IMR-90 (cell line): ENCODE measurements around the gene CASP7. TPM values are rescaled to one million over a fixed set of nuclear protein-coding genes. Genes with fewer than 3 reads are reported as not detected.

Source experiments
- ATAC-seq: fragments of 200-7000 bp; cut with Tn5 transposase; 2 replicates; pipeline ENCODE4 v1.9.1; 2020; ENCODE audit warnings: low read depth, mild to moderate bottlenecking, moderate library complexity
- BruUV-seq: library from RNA; stranded (reverse); fragments of 400-500 nt; replicated peaks from 2 replicates; lab custom pipeline; 2021; lab: Mats Ljungman, UMichigan
- CTCF ChIA-PET: fragments of 300-600 bp; formaldehyde crosslinking; extraction: SDS; loops from one replicate; lab custom pipeline; 2021; ENCODE audit warnings: antibody characterized with exemption; lab: Yijun Ruan, JAX
- POLR2A ChIA-PET: fragments of 300-600 bp; sonication (Branson Sonifier 250); formaldehyde crosslinking; loops from one replicate; lab custom pipeline; 2022; ENCODE audit warnings: antibody characterized with exemption; ENCODE audit not compliant: unreplicated experiment; lab: Charles Lee
- DNase-seq: peaks from one replicate; pipeline ENCODE4 v3.0.0; 2013
- H2AFZ ChIP-seq: replicated peaks from 2 replicates; pipeline ENCODE3; 2013; ENCODE audit warnings: low read length, mild to moderate bottlenecking; ENCODE audit not compliant: poor library complexity
- H2AK5ac ChIP-seq: 2 replicates; pipeline ENCODE4 v1.6.1; 2013; ENCODE audit warnings: low read depth, low read length, inconsistent platforms
- H2AK9ac ChIP-seq: replicated peaks from 2 replicates; pipeline ENCODE3; 2013; ENCODE audit warnings: mild to moderate bottlenecking, low read depth, low read length, moderate library complexity; ENCODE audit not compliant: poor library complexity
- H2BK120ac ChIP-seq: 2 replicates; pipeline ENCODE4 v1.6.1; 2013; ENCODE audit warnings: low read depth, low read length, inconsistent platforms
- H2BK15ac ChIP-seq: 3 replicates; pipeline ENCODE4 v1.6.1; 2013; ENCODE audit warnings: low read depth, low read length, inconsistent platforms
- H2BK20ac ChIP-seq: 2 replicates; pipeline ENCODE4 v1.6.1; 2013; ENCODE audit warnings: low read depth, mild to moderate bottlenecking, inconsistent platforms, low read length, moderate library complexity
- H2BK5ac ChIP-seq: 2 replicates; pipeline ENCODE4 v1.6.1; 2013; ENCODE audit warnings: mild to moderate bottlenecking, low read depth, low read length, inconsistent platforms; ENCODE audit not compliant: poor library complexity, severe bottlenecking
- H3K14ac ChIP-seq: replicated peaks from 2 replicates; pipeline ENCODE4 v1.6.1; 2013; ENCODE audit warnings: low read depth, low read length, inconsistent platforms
- H3K18ac ChIP-seq: 2 replicates; pipeline ENCODE4 v1.6.1; 2013; ENCODE audit warnings: low read depth, low read length, control low read depth
- H3K23ac ChIP-seq: 2 replicates; pipeline ENCODE4 v1.6.1; 2013; ENCODE audit warnings: low read depth, low read length, inconsistent platforms
- H3K27ac ChIP-seq: 2 replicates; pipeline ENCODE4 v1.5.1; 2013; ENCODE audit warnings: mild to moderate bottlenecking, control low read depth, low read length; ENCODE audit not compliant: insufficient read depth
- H3K27me3 ChIP-seq: 2 replicates; pipeline ENCODE4 v1.6.1; 2013; ENCODE audit warnings: low read length; ENCODE audit not compliant: control insufficient read depth, insufficient read depth
- H3K36me3 ChIP-seq: 2 replicates; pipeline ENCODE4 v1.6.1; 2013; ENCODE audit warnings: low read length, mixed read lengths; ENCODE audit not compliant: control insufficient read depth, insufficient read depth
- H3K4ac ChIP-seq: 2 replicates; pipeline ENCODE4 v1.6.1; 2013; ENCODE audit warnings: low read depth, low read length, inconsistent platforms
- H3K4me1 ChIP-seq: 2 replicates; pipeline ENCODE4 v1.6.1; 2013; ENCODE audit warnings: low read length, mixed read lengths; ENCODE audit not compliant: control insufficient read depth, insufficient read depth
- H3K4me2 ChIP-seq: 2 replicates; pipeline ENCODE4 v1.6.1; 2013; ENCODE audit warnings: low read depth, mild to moderate bottlenecking, control low read depth, low read length, moderate library complexity
- H3K4me3 ChIP-seq: 2 replicates; pipeline ENCODE4 v1.5.1; 2013; ENCODE audit warnings: low read depth, mild to moderate bottlenecking, control low read depth, low read length, moderate library complexity; ENCODE audit not compliant: insufficient read depth
- H3K56ac ChIP-seq: 2 replicates; pipeline ENCODE4 v1.6.1; 2013; ENCODE audit warnings: low read length, inconsistent platforms; ENCODE audit not compliant: insufficient read depth; ENCODE audit errors: extremely low read depth
- H3K79me1 ChIP-seq, 2 experiments: 2 replicates each; pipeline ENCODE4 v1.6.1; 2013; ENCODE audit warnings: low read length in 2 of 2, inconsistent platforms in 1 of 2, low read depth in 1 of 2
- H3K9ac ChIP-seq: 2 replicates; pipeline ENCODE4 v1.6.1; 2013; ENCODE audit warnings: low read depth, low read length, control low read depth
- H3K9me1 ChIP-seq: 2 replicates; pipeline ENCODE4 v1.6.1; 2013; ENCODE audit warnings: low read length, inconsistent platforms; ENCODE audit not compliant: insufficient read depth
- H3K9me3 ChIP-seq: 2 replicates; pipeline ENCODE4 v1.6.1; 2013; ENCODE audit warnings: low read length; ENCODE audit not compliant: control insufficient read depth, insufficient read depth
- H4K20me1 ChIP-seq: 2 replicates; pipeline ENCODE4 v1.6.1; 2013; ENCODE audit warnings: low read length, inconsistent platforms; ENCODE audit not compliant: insufficient read depth
- H4K5ac ChIP-seq: 2 replicates; pipeline ENCODE4 v1.6.1; 2013; ENCODE audit warnings: mild to moderate bottlenecking, low read depth, low read length, control low read depth
- H4K8ac ChIP-seq, 2 experiments: 2 replicates each; pipeline ENCODE4 v1.6.1; 2013; ENCODE audit warnings: low read depth in 2 of 2, low read length in 2 of 2, control low read depth in 1 of 2, inconsistent platforms in 1 of 2
- H4K91ac ChIP-seq: 2 replicates; pipeline ENCODE4 v1.6.1; 2013; ENCODE audit warnings: low read depth, low read length, inconsistent platforms; ENCODE audit not compliant: insufficient read depth
- BHLHE40 ChIP-seq: fragments of 150-350 bp; IDR thresholded peaks from 2 replicates; pipeline ENCODE4 v1.6.1; 2016; ENCODE audit warnings: mild to moderate bottlenecking, low read depth, low read length
- CEBPB ChIP-seq: IDR thresholded peaks from 2 replicates; pipeline ENCODE4 v1.6.1; 2012; ENCODE audit warnings: low read depth, low read length, improper control_type of control experiment
- CHD1 ChIP-seq: IDR thresholded peaks from 2 replicates; pipeline ENCODE4 v1.6.1; 2012; ENCODE audit warnings: low read depth, low read length, improper control_type of control experiment
- CTCF ChIP-seq: conservative IDR thresholded peaks from 2 replicates; pipeline ENCODE4 v1.5.1; 2012; ENCODE audit warnings: mild to moderate bottlenecking, low read depth, low read length, improper control_type of control experiment
- ELK1 ChIP-seq: fragments of 150-350 bp; IDR thresholded peaks from 2 replicates; pipeline ENCODE4 v1.6.1; 2016; ENCODE audit warnings: low read depth, mild to moderate bottlenecking, low read length, moderate library complexity, borderline replicate concordance
- FOS ChIP-seq: fragments of 150-350 bp; IDR thresholded peaks from 2 replicates; pipeline ENCODE4 v1.6.1; 2016; ENCODE audit warnings: low read depth, low read length
- MAFK ChIP-seq: IDR thresholded peaks from 2 replicates; pipeline ENCODE4 v1.6.1; 2012; ENCODE audit warnings: low read depth, low read length, improper control_type of control experiment
- MAZ ChIP-seq: IDR thresholded peaks from 2 replicates; pipeline ENCODE4 v1.6.1; 2012; ENCODE audit warnings: low read depth, mild to moderate bottlenecking, low read length, improper control_type of control experiment, moderate library complexity, borderline replicate concordance
- MXI1 ChIP-seq: IDR thresholded peaks from 2 replicates; pipeline ENCODE4 v1.6.1; 2012; ENCODE audit warnings: low read depth, mild to moderate bottlenecking, low read length, moderate library complexity, borderline replicate concordance
- NFE2L2 ChIP-seq: fragments of 150-350 bp; IDR thresholded peaks from 2 replicates; pipeline ENCODE4 v1.6.1; 2016; ENCODE audit warnings: low read depth, mild to moderate bottlenecking, low read length
- RFX5 ChIP-seq: IDR thresholded peaks from 2 replicates; pipeline ENCODE4 v1.8.0; 2012; ENCODE audit warnings: low read depth, mild to moderate bottlenecking, low read length, moderate library complexity
- SMC3 ChIP-seq: fragments of 150-350 bp; IDR thresholded peaks from 2 replicates; pipeline ENCODE4 v1.6.1; 2016; ENCODE audit warnings: low read depth, mild to moderate bottlenecking, antibody characterized with exemption, low read length, moderate library complexity
- USF2 ChIP-seq: fragments of 150-350 bp; IDR thresholded peaks from 2 replicates; pipeline ENCODE4 v1.6.1; 2017; ENCODE audit warnings: mild to moderate bottlenecking, antibody characterized with exemption, low read length, low read depth
- WGBS, 2 experiments: methylation state at CpG; one replicate each; pipeline versions ENCODE4 v1.1.5 to v1.1.7; 2013; ENCODE audit warnings: missing lambda C conversion rate in 2 of 2; ENCODE audit not compliant: insufficient read length in 1 of 2; ENCODE audit errors: extremely low coverage in 2 of 2; 5-methylcytosine and 5-hydroxymethylcytosine counted together
- dilution Hi-C: fragments of 300-500 bp; cut with HindIII; formaldehyde crosslinking; loops from one replicate; pipeline ENCODE4 v1.14.3; 2018; ENCODE audit warnings: low sequenced_read_pairs; ENCODE audit not compliant: unreplicated experiment
- in situ Hi-C: fragments of 300-500 bp; cut with MboI; formaldehyde crosslinking; loops from 3 replicates; pipeline ENCODE4 v1.14.3; 2019; ENCODE audit warnings: low sequenced_read_pairs, inconsistent platforms, mixed read lengths
- intact Hi-C: fragments of 100-400 bp; cut with micrococcal nuclease; formaldehyde crosslinking; loops from 2 replicates; pipeline ENCODE4 v1.10.0; 2022
- polyA plus RNA-seq, 3 experiments: library from polyadenylated mRNA; depleted of rRNA; stranded (reverse); fragments of >200 nt; gene quantifications; 2 replicates each; pipeline ENCODE4 v1.2.3, GENCODE V29; 2012; ENCODE audit warnings: low replicate concordance in 1 of 3
- total RNA-seq: library from RNA; depleted of rRNA; stranded (reverse); fragments of >200 nt; gene quantifications from 2 replicates; pipeline ENCODE4 v1.2.3, GENCODE V29; 2012

CASP7 gene
- total and polyA plus RNA-seq, 2 of the 4 experiments (the other 2 are of a cell fraction) = 15.1 to 16.7 TPM

GRCh38 chr10:113687037-113687436, 7.3 kb downstream of the CASP7 start:
- no peaks in the 10 kb centered on the region for H3K27me3 ChIP-seq
- peaks cover 4% of the 10 kb centered on the region; the same call in 1 of the 2 replicates for H3K9me1 ChIP-seq
- no peak overlapping the region for H2BK5ac ChIP-seq
- H4K5ac ChIP-seq = no peak overlapping the region
- H4K8ac ChIP-seq = no peak overlapping the region
- H3K18ac ChIP-seq = no peak overlapping the region
- no peak for ATAC-seq
- no TSS peak for BruUV-seq
- H3K36me3 ChIP-seq = peaks cover 2% of the 10 kb centered on the region; the same call in 1 of the 2 replicates
- H3K9me3 ChIP-seq = no peaks in the 10 kb centered on the region
- H3K9ac ChIP-seq = no peak overlapping the region
- intact Hi-C loops = no loop called here
- no peak overlapping the region for H3K14ac ChIP-seq
- POLR2A ChIA-PET = no interaction called here
- H3K27ac ChIP-seq = no peak overlapping the region
- no peak overlapping the region for H3K4me2 ChIP-seq
- CTCF ChIA-PET = no interaction called here
- dilution Hi-C loops = no loop called here
- H3K79me1 ChIP-seq = peaks cover 15 to 25% of the 10 kb centered on the region in 2 experiments
- H3K56ac ChIP-seq = no peak overlapping the region
- H3K4ac ChIP-seq = no peak overlapping the region
- no peak overlapping the region for H2BK20ac ChIP-seq
- DNase-seq = no peak
- H2AFZ ChIP-seq = no peak overlapping the region
- WGBS, 2 experiments = no CpG with 5 or more reads among the region's 4 CpGs
- H2AK5ac ChIP-seq = no peak overlapping the region
- peaks cover 4% of the 10 kb centered on the region for H4K20me1 ChIP-seq
- no peak overlapping the region for H3K23ac ChIP-seq
- no peak overlapping the region for H2BK120ac ChIP-seq
- no peak overlapping the region for H4K91ac ChIP-seq
- H2BK15ac ChIP-seq = no peak overlapping the region
- no peak overlapping the region for H2AK9ac ChIP-seq
- no peak overlapping the region for H3K4me3 ChIP-seq
- in situ Hi-C loops = no loop called here
- TF ChIP-seq CHD1 (no peak), FOS (no peak), USF2 (no peak), NFE2L2 (no peak), ELK1 (no peak), SMC3 (no peak), CTCF (no peak), MAFK (no peak), BHLHE40 (no peak), MAZ (no peak), MXI1 (no peak), RFX5 (no peak), CEBPB (no peak)
- H3K4me1 ChIP-seq = no peaks in the 10 kb centered on the region
